ENCODE data around the gene RELT.

DNA sequence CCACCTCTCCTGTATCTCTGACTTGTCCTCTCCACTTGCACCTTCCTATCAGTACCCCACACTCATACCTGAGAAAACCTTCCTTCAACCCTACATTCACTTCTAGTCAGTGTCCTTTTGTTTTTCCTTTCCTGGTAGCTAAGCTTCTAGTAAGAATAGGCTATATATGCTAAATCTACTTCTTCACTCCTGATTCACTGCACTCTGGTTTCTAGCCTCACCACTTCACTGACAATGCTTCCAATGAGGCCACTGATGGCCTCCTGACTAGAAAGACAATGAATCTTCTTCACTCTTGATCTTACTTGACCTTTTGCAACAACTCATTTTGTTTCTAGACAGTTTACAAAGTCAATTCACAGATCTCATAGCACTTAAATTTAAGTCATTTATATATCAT is 52.0 kb downstream of the RELT start:
- TF ChIP-seq, protein P1, sequence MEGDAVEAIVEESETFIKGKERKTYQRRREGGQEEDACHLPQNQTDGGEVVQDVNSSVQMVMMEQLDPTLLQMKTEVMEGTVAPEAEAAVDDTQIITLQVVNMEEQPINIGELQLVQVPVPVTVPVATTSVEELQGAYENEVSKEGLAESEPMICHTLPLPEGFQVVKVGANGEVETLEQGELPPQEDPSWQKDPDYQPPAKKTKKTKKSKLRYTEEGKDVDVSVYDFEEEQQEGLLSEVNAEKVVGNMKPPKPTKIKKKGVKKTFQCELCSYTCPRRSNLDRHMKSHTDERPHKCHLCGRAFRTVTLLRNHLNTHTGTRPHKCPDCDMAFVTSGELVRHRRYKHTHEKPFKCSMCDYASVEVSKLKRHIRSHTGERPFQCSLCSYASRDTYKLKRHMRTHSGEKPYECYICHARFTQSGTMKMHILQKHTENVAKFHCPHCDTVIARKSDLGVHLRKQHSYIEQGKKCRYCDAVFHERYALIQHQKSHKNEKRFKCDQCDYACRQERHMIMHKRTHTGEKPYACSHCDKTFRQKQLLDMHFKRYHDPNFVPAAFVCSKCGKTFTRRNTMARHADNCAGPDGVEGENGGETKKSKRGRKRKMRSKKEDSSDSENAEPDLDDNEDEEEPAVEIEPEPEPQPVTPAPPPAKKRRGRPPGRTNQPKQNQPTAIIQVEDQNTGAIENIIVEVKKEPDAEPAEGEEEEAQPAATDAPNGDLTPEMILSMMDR (IDR thresholded peaks at IDR 0.05): no peak
- TF ChIP-seq EZH2 (IDR thresholded peaks at IDR 0.05; ENCODE audit: borderline replicate concordance, insufficient read depth, low read depth, low read length, poor library complexity, severe bottlenecking): no peak
